DOHH2 (cell line): ENCODE results near the gene KRTAP2-1.
"Not testable (repeated sequence)": the region's sequence is repeated elsewhere in the genome, so short reads cannot be mapped to it uniquely, and the experiment has no call there.

ENCODE experiments used
- H3F3A ChIP-seq: fragments of 200-600 bp; sonication (generic), shearing (Covaris generic); 2 replicates; pipeline ENCODE4 v1.6.0; 2016; ENCODE audit warnings: antibody characterized with exemption, mild to moderate bottlenecking; ENCODE audit not compliant: control insufficient read depth, insufficient read depth
- H3K27ac ChIP-seq: fragments of 200-600 bp; sonication (generic); 2 replicates; pipeline ENCODE4 v1.5.1; 2014; ENCODE audit warnings: low read depth, mild to moderate bottlenecking, low read length, moderate library complexity
- H3K27me3 ChIP-seq: fragments of 200-600 bp; sonication (generic); 2 replicates; pipeline ENCODE4 v1.6.1; 2014; ENCODE audit warnings: mild to moderate bottlenecking, low read length, mixed read lengths; ENCODE audit not compliant: control insufficient read depth
- H3K36me3 ChIP-seq: fragments of 200-600 bp; sonication (generic); 2 replicates; pipeline ENCODE4 v1.6.1; 2014; ENCODE audit warnings: mild to moderate bottlenecking, low read length, moderate library complexity, mixed read lengths; ENCODE audit not compliant: control insufficient read depth
- H3K4me1 ChIP-seq: fragments of 200-600 bp; sonication (generic); 2 replicates; pipeline ENCODE4 v1.6.1; 2014; ENCODE audit warnings: mild to moderate bottlenecking, low read length, mixed read lengths; ENCODE audit not compliant: control insufficient read depth
- H3K4me2 ChIP-seq: fragments of 200-600 bp; sonication (generic); 2 replicates; pipeline ENCODE4 v1.6.0; 2014; ENCODE audit warnings: mild to moderate bottlenecking, low read length, moderate library complexity
- H3K4me3 ChIP-seq: fragments of 200-600 bp; sonication (generic); 2 replicates; pipeline ENCODE4 v1.5.1; 2014; ENCODE audit warnings: mild to moderate bottlenecking, low read length, mixed read lengths
- H3K79me2 ChIP-seq: fragments of 200-600 bp; sonication (generic); 2 replicates; pipeline ENCODE4 v1.6.1; 2014; ENCODE audit warnings: mild to moderate bottlenecking, low read length, mixed read lengths; ENCODE audit not compliant: control insufficient read depth
- H3K9me2 ChIP-seq: fragments of 200-600 bp; sonication (generic); replicated peaks from 2 replicates; pipeline ENCODE4 v1.6.1; 2014; ENCODE audit warnings: mild to moderate bottlenecking, low read length, mixed read lengths; ENCODE audit not compliant: control insufficient read depth
- H3K9me3 ChIP-seq: fragments of 200-600 bp; sonication (generic); 2 replicates; pipeline ENCODE4 v1.6.1; 2014; ENCODE audit warnings: antibody characterized with exemption, low read length, mixed read lengths; ENCODE audit not compliant: control insufficient read depth, insufficient read depth
- H4K20me1 ChIP-seq: fragments of 200-600 bp; sonication (generic); 2 replicates; pipeline ENCODE4 v1.6.0; 2014; ENCODE audit warnings: low read depth, mild to moderate bottlenecking, antibody characterized with exemption, low read length, moderate library complexity; ENCODE audit not compliant: control insufficient read depth, insufficient read depth
- EZH2phosphoT487 ChIP-seq: fragments of 200-600 bp; sonication (generic); IDR thresholded peaks from 2 replicates; pipeline ENCODE4 v1.6.1; 2017; ENCODE audit warnings: borderline replicate concordance, mild to moderate bottlenecking, antibody characterized with exemption, low read length, moderate library complexity, mixed read lengths
- TF ChIP-seq, protein P1 (sequence below): fragments of 200-600 bp; sonication (generic); IDR thresholded peaks from one replicate; pipeline ENCODE4 v1.5.1; 2014; ENCODE audit warnings: antibody characterized with exemption, mild to moderate bottlenecking, low read depth, low read length; ENCODE audit not compliant: poor library complexity, severe bottlenecking

KRTAP2-1 gene

DNA sequence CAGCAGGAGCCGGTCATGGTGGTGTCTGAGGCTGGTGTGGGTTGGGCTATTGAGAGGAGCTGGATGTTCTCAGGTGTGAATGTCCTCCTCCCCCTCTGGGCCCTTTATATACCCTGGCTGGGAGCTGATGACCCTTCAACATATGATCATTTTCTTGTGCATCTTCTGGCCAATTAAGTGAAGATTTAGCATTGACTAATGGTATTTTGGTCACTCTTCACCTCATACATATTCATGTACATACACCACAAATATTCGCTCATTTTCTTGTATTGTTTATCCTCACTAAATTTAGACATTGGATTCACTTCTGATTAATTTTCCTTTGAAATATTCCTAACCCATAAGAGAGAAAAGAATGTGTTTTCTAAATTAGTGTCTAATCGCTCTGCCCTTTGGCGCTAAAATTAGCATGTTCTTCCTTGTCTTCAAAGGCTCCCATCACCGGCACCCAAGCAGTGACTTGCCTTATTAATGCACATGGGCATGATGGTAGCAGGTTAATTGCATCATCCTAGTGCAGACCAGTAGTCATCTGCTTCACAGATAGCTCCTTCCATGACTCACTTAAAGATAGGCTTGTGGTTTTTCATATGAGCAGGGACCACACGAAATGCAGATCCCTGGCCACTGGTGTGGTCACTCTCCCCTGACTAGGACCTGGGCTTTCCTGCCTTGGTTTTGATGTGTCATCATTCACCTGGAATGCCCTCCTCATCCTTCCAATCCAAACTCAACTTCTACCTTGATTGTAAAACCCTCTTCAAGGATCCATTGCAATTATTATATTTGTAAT is 18.9 kb upstream of the KRTAP2-1 start, which contains the start of gene KRTAP2-4:
TSS of gene KRTAP2-4 (minus strand) at position 51 of the 796 bp plus-strand sequence. CDS start at position 17, 34 bp downstream.
- Histone ChIP-seq H3K9me2 (no peaks in the 10 kb centered on the region), H3K9me3 (no peaks in the 10 kb centered on the region), H3K4me2 (no peak within 1 kb of the TSS), H3K4me1 (no peaks in the 10 kb centered on the region), H3K27ac (no peak within 1 kb of the TSS), H3F3A (no peaks in the 10 kb centered on the region), H3K4me3 (no peak within 1 kb of the TSS), H4K20me1 (no peaks in the 10 kb centered on the region), H3K36me3 (no peaks in the 10 kb centered on the region), H3K27me3 (no peaks in the 10 kb centered on the region), H3K79me2 (no peaks in the 10 kb centered on the region)
- TF ChIP-seq, protein P1, sequence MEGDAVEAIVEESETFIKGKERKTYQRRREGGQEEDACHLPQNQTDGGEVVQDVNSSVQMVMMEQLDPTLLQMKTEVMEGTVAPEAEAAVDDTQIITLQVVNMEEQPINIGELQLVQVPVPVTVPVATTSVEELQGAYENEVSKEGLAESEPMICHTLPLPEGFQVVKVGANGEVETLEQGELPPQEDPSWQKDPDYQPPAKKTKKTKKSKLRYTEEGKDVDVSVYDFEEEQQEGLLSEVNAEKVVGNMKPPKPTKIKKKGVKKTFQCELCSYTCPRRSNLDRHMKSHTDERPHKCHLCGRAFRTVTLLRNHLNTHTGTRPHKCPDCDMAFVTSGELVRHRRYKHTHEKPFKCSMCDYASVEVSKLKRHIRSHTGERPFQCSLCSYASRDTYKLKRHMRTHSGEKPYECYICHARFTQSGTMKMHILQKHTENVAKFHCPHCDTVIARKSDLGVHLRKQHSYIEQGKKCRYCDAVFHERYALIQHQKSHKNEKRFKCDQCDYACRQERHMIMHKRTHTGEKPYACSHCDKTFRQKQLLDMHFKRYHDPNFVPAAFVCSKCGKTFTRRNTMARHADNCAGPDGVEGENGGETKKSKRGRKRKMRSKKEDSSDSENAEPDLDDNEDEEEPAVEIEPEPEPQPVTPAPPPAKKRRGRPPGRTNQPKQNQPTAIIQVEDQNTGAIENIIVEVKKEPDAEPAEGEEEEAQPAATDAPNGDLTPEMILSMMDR: no peak
- TF ChIP-seq EZH2phosphoT487: no peak

GRCh38 chr17:41065016-41065689 is 18.0 kb upstream of the KRTAP2-1 start:
- not testable (repeated sequence) for H3K4me3 ChIP-seq, H3K4me1 ChIP-seq, H3K4me2 ChIP-seq, H3F3A ChIP-seq, H3K9me3 ChIP-seq, H3K9me2 ChIP-seq, H3K79me2 ChIP-seq, H3K27me3 ChIP-seq, H4K20me1 ChIP-seq, H3K27ac ChIP-seq, H3K36me3 ChIP-seq

- Histone ChIP-seq H3K4me2 (no peak overlapping the region), H3K9me2 (no peaks in the 10 kb centered on the region), H3K79me2 (no peaks in the 10 kb centered on the region), H4K20me1 (no peaks in the 10 kb centered on the region), H3K9me3 (no peaks in the 10 kb centered on the region), H3K36me3 (no peaks in the 10 kb centered on the region), H3K27me3 (no peaks in the 10 kb centered on the region), H3F3A (no peaks in the 10 kb centered on the region), H3K27ac (no peak overlapping the region), H3K4me3 (no peak overlapping the region), H3K4me1 (no peaks in the 10 kb centered on the region)
- TF ChIP-seq EZH2phosphoT487: no peak
- TF ChIP-seq, protein P1: no peak
Observed at GRCh38 chr17:41064301-41064700, 17.2 kb upstream of the KRTAP2-1 start.

- H3K79me2 ChIP-seq: no peaks in the 10 kb centered on the region
Observed at GRCh38 chr17:41063449-41063848, 16.3 kb upstream of the KRTAP2-1 start.

More at GRCh38 chr17:41063449-41063848, 16.3 kb upstream of the KRTAP2-1 start:
- Histone ChIP-seq H3K27ac (no peak overlapping the region), H3K27me3 (no peaks in the 10 kb centered on the region), H3K9me3 (no peaks in the 10 kb centered on the region), H3K4me3 (no peak overlapping the region), H3K4me2 (no peak overlapping the region), H3K4me1 (no peaks in the 10 kb centered on the region), H3K36me3 (no peaks in the 10 kb centered on the region), H3F3A (no peaks in the 10 kb centered on the region), H4K20me1 (no peaks in the 10 kb centered on the region), H3K9me2 (no peaks in the 10 kb centered on the region)
- TF ChIP-seq EZH2phosphoT487: no peak
- TF ChIP-seq, protein P1: no peak
